Tibial nerve (tissue), 4 donors: Measurements from ENCODE around the gene ATF7IP. TPM values are rescaled to one million over a fixed set of nuclear protein-coding genes. Genes with fewer than 3 reads are reported as not detected.

Source experiments
- DNase-seq, 2 donors: peaks; one replicate each; pipeline ENCODE4 v3.0.0-alpha.2; 2019; ENCODE audit warnings: low spot score in 2 of 2
- H3K27ac ChIP-seq, 4 donors: fragments of 200-600 bp; sonication (generic) in 3 of 4; one replicate each; pipeline ENCODE4 v1.5.1; 2017 to 2019; ENCODE audit warnings: mild to moderate bottlenecking in 1 of 4
- H3K27me3 ChIP-seq, 2 donors: fragments of 200-600 bp; sonication (generic) in 1 of 2; one replicate each; pipeline versions ENCODE4 v1.5.1 to v1.6.0; 2017 to 2019
- H3K36me3 ChIP-seq, 3 donors: fragments of 200-600 bp; sonication (generic); one replicate each; pipeline ENCODE4 v1.5.1; 2018 to 2019
- H3K4me1 ChIP-seq, 4 donors: fragments of 200-600 bp; sonication (generic) in 3 of 4; one replicate each; pipeline ENCODE4 v1.5.1; 2017 to 2019
- H3K4me3 ChIP-seq, 4 donors: fragments of 200-600 bp; sonication (generic) in 3 of 4; one replicate each; pipeline ENCODE4 v1.5.1; 2017 to 2019; ENCODE audit warnings: mild to moderate bottlenecking in 1 of 4, moderate library complexity in 1 of 4
- H3K9me3 ChIP-seq, 4 donors: fragments of 200-600 bp; sonication (generic) in 3 of 4; one replicate each; pipeline ENCODE4 v1.5.1; 2017 to 2019
- EP300 ChIP-seq, 2 donors: sonication (generic); formaldehyde crosslinking; IDR thresholded peaks; one replicate each; pipeline ENCODE4 v1.6.1; 2017; ENCODE audit warnings: antibody characterized with exemption in 2 of 2, mild to moderate bottlenecking in 1 of 2
- POLR2A ChIP-seq, 2 donors: fragments of 450-650 bp; IDR thresholded peaks; one replicate each; pipeline ENCODE4 v1.6.1; 2017; ENCODE audit warnings: antibody characterized with exemption in 2 of 2, mild to moderate bottlenecking in 2 of 2, moderate library complexity in 2 of 2
- WGBS, 2 donors: methylation state at CpG; one replicate each; pipeline ENCODE4 v1.1.5; 2018; 5-methylcytosine and 5-hydroxymethylcytosine counted together
- total RNA-seq, 4 donors: library from RNA; depleted of rRNA; stranded (reverse); fragments of >200 nt; gene quantifications; one replicate each; pipeline ENCODE4 v1.1.0, GENCODE V29; 2016
- TF ChIP-seq, protein P1 (sequence below), 5 experiments: fragments of 200-600 bp in 3 of 5; fragments of 450-650 bp in 2 of 5; sonication (generic) in 3 of 5; IDR thresholded peaks; one replicate each; pipeline ENCODE4 v1.5.1; 2016 to 2019; ENCODE audit warnings: antibody characterized with exemption in 5 of 5, mild to moderate bottlenecking in 3 of 5, moderate library complexity in 2 of 5

ATF7IP gene
- total RNA-seq, 4 donors from 2014 or later, result 35.5 to 63.4 (median 48.2) TPM

GRCh38 chr12:14387219-14387871 is 21.9 kb downstream of the ATF7IP start:
- H3K9me3 ChIP-seq, result no peaks in the 10 kb centered on the region
- TF ChIP-seq EP300 (IDR thresholded peaks at IDR 0.05) (no peak), POLR2A (IDR thresholded peaks at IDR 0.05) (no peak)
- TF ChIP-seq, protein P1, sequence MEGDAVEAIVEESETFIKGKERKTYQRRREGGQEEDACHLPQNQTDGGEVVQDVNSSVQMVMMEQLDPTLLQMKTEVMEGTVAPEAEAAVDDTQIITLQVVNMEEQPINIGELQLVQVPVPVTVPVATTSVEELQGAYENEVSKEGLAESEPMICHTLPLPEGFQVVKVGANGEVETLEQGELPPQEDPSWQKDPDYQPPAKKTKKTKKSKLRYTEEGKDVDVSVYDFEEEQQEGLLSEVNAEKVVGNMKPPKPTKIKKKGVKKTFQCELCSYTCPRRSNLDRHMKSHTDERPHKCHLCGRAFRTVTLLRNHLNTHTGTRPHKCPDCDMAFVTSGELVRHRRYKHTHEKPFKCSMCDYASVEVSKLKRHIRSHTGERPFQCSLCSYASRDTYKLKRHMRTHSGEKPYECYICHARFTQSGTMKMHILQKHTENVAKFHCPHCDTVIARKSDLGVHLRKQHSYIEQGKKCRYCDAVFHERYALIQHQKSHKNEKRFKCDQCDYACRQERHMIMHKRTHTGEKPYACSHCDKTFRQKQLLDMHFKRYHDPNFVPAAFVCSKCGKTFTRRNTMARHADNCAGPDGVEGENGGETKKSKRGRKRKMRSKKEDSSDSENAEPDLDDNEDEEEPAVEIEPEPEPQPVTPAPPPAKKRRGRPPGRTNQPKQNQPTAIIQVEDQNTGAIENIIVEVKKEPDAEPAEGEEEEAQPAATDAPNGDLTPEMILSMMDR (IDR thresholded peaks at IDR 0.05), result no peak
- H3K36me3 ChIP-seq, result peaks cover 0 to 5% (median 0%) of the 10 kb centered on the region in 3 donors
- H3K27me3 ChIP-seq, result no peaks in the 10 kb centered on the region
- H3K27ac ChIP-seq, result peak overlapping the region in 2 of 4 donors; percentile 2 to 32
- DNase-seq, result no peak
- H3K4me3 ChIP-seq, result no peak overlapping the region
- peaks cover 0 to 33% (median 7%) of the 10 kb centered on the region in 4 donors for H3K4me1 ChIP-seq
- WGBS, 2 donors, result 67 to 93% methylated on average over 3 of the region's 3 CpGs

DNA sequence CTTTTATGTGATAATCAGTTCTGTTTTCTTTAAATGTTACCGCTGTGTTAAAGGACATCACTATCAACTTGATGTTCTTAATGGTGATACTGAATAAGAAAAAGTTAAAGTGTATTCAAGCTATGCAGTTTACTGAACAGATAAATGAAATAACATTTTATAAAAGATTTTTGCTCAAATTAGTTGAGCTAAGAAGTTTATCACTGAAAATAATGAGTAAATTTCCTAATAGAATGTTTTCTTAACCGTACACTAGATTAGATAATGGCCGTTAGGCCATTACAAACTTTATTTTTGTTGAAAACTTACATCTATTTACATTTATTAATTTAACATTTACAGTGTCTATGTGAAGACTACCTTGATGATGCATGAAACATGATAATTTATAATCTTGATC is 25.0 kb downstream of the ATF7IP start:
- WGBS, 2 donors, result 84 to 90% methylated on average over 3 of the region's 3 CpGs
- DNase-seq, result no peak
- Histone ChIP-seq H3K4me3 (no peak overlapping the region), H3K27ac (peak overlapping the region in 3 of 4 donors; percentile 34 to 54 (median 40)), H3K9me3 (no peaks in the 10 kb centered on the region), H3K27me3 (no peaks in the 10 kb centered on the region), H3K4me1 (peaks cover 0 to 47% (median 11%) of the 10 kb centered on the region in 4 donors), H3K36me3 (peaks cover 0 to 5% (median 0%) of the 10 kb centered on the region in 3 donors)
- no peak for TF ChIP-seq POLR2A (IDR thresholded peaks at IDR 0.05)
- TF ChIP-seq, protein P1 (IDR thresholded peaks at IDR 0.05), result no peak

DNA sequence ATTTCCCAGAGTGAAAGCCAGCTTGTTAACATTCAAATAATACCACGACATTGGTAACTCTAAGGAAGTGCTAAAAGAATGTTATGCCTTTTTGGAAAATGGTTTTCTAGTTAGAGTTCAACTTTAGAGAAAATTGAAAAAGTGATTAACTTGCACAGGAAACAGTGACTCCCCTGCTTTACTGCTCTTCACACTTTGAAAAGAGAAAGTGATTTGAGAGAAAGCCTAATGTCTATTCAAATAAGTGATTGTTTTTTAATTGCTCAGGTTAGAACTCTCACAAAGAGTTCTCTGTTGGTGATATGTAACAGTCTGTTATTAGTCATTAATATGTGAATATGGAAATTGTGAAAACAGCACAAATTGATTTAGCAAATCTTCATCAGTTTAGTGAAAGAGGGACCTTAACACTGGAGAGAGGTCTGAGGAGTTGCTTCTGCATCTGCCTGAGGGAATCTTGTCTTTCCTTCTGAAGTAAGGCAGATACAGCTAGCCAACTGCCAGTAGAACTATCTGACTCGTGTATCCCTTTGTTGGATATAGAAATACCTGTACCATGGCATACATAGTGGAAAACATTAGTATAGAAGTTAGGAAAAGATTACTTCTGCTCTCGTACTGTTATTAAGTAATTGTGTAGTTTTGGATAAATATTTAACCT is 25.5 kb downstream of the ATF7IP start:
- Histone ChIP-seq H3K36me3 (peaks cover 0 to 5% (median 0%) of the 10 kb centered on the region in 3 donors), H3K27ac (peak overlapping the region in 3 of 4 donors; percentile 34 to 54 (median 40)), H3K4me3 (no peak overlapping the region), H3K4me1 (peaks cover 0 to 47% (median 10%) of the 10 kb centered on the region in 4 donors), H3K27me3 (no peaks in the 10 kb centered on the region), H3K9me3 (no peaks in the 10 kb centered on the region)
- 25 to 28% methylated on average over 3 of the region's 3 CpGs for WGBS, 2 donors
- no peak for DNase-seq
- TF ChIP-seq POLR2A (IDR thresholded peaks at IDR 0.05), result no peak
- TF ChIP-seq, protein P1 (IDR thresholded peaks at IDR 0.05), result no peak
- TF ChIP-seq EP300 (IDR thresholded peaks at IDR 0.05), result no peak

- no peak for DNase-seq
- WGBS, 2 donors, result 21 to 22% methylated on average over 1 of the region's 1 CpG
- no peak overlapping the region for H3K4me3 ChIP-seq
- H3K4me1 ChIP-seq, result peaks cover 0 to 44% (median 10%) of the 10 kb centered on the region in 4 donors
- H3K36me3 ChIP-seq, result peaks cover 0 to 12% (median 0%) of the 10 kb centered on the region in 3 donors
- H3K9me3 ChIP-seq, result peaks cover 0 to 7% (median under 1%) of the 10 kb centered on the region in 4 donors
- H3K27ac ChIP-seq, result peak overlapping the region in 3 of 4 donors; percentile 51 to 76 (median 70)
- TF ChIP-seq, protein P1 (IDR thresholded peaks at IDR 0.05), result no peak
- TF ChIP-seq EP300 (IDR thresholded peaks at IDR 0.05), result no peak
- no peak for TF ChIP-seq POLR2A (IDR thresholded peaks at IDR 0.05)
- H3K27me3 ChIP-seq, result no peaks in the 10 kb centered on the region
Measured at GRCh38 chr12:14393751-14394150, 28.3 kb downstream of the ATF7IP start.
